ENCODE results near the gene CXXC1. TPM values are rescaled to one million over a fixed set of nuclear protein-coding genes. Genes with fewer than 3 reads are reported as not detected.

Gene CXXC1
- total and polyA plus RNA-seq, 4 donors, result 21.7 to 38.4 (median 30.0) TPM

GRCh38 chr18:50262977-50263376 lies 24.5 kb downstream of the CXXC1 start:
- H3K9ac ChIP-seq (ENCODE audit: low read depth in 1 of 2, low read length in 2 of 2), result no peak overlapping the region
- no peak overlapping the region for H3K4me3 ChIP-seq (ENCODE audit: low read depth in 1 of 3, low read length in 3 of 3)
- H3K9me3 ChIP-seq (ENCODE audit: control insufficient read depth in 4 of 4, low read length in 3 of 4), result no peaks in the 10 kb centered on the region
- H3K27ac ChIP-seq (ENCODE audit: low read depth in 1 of 2, low read length in 2 of 2), result no peak overlapping the region
- peaks cover 0 to 11% (median 9%) of the 10 kb centered on the region in 4 donors for H3K4me1 ChIP-seq (ENCODE audit: control insufficient read depth in 4 of 4, insufficient read depth in 4 of 4, low read length in 3 of 4)
- TF ChIP-seq FOXA1 (IDR thresholded peaks at IDR 0.05) (no peak), RXRA (IDR thresholded peaks at IDR 0.05) (no peak), FOXA2 (IDR thresholded peaks at IDR 0.05) (no peak), MAX (IDR thresholded peaks at IDR 0.05) (no peak), GABPA (IDR thresholded peaks at IDR 0.05 in 1 of 2, conservative IDR thresholded peaks at IDR 0.05 in 1 of 2) (no peak)
- TF ChIP-seq, protein P1, sequence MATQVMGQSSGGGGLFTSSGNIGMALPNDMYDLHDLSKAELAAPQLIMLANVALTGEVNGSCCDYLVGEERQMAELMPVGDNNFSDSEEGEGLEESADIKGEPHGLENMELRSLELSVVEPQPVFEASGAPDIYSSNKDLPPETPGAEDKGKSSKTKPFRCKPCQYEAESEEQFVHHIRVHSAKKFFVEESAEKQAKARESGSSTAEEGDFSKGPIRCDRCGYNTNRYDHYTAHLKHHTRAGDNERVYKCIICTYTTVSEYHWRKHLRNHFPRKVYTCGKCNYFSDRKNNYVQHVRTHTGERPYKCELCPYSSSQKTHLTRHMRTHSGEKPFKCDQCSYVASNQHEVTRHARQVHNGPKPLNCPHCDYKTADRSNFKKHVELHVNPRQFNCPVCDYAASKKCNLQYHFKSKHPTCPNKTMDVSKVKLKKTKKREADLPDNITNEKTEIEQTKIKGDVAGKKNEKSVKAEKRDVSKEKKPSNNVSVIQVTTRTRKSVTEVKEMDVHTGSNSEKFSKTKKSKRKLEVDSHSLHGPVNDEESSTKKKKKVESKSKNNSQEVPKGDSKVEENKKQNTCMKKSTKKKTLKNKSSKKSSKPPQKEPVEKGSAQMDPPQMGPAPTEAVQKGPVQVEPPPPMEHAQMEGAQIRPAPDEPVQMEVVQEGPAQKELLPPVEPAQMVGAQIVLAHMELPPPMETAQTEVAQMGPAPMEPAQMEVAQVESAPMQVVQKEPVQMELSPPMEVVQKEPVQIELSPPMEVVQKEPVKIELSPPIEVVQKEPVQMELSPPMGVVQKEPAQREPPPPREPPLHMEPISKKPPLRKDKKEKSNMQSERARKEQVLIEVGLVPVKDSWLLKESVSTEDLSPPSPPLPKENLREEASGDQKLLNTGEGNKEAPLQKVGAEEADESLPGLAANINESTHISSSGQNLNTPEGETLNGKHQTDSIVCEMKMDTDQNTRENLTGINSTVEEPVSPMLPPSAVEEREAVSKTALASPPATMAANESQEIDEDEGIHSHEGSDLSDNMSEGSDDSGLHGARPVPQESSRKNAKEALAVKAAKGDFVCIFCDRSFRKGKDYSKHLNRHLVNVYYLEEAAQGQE (IDR thresholded peaks at IDR 0.05), result no peak
- TF ChIP-seq, protein P2, sequence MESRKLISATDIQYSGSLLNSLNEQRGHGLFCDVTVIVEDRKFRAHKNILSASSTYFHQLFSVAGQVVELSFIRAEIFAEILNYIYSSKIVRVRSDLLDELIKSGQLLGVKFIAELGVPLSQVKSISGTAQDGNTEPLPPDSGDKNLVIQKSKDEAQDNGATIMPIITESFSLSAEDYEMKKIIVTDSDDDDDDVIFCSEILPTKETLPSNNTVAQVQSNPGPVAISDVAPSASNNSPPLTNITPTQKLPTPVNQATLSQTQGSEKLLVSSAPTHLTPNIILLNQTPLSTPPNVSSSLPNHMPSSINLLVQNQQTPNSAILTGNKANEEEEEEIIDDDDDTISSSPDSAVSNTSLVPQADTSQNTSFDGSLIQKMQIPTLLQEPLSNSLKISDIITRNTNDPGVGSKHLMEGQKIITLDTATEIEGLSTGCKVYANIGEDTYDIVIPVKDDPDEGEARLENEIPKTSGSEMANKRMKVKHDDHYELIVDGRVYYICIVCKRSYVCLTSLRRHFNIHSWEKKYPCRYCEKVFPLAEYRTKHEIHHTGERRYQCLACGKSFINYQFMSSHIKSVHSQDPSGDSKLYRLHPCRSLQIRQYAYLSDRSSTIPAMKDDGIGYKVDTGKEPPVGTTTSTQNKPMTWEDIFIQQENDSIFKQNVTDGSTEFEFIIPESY (IDR thresholded peaks at IDR 0.05), result no peak
- H3K36me3 ChIP-seq (ENCODE audit: control insufficient read depth in 4 of 4, insufficient read depth in 3 of 4, low read depth in 1 of 4, low read length in 3 of 4), result no peaks in the 10 kb centered on the region
- no peaks in the 10 kb centered on the region for H3K27me3 ChIP-seq (ENCODE audit: control insufficient read depth in 4 of 4, insufficient read depth in 4 of 4, low read length in 3 of 4)
- DNase-seq (ENCODE audit: low spot score), result no peak

- H3K9ac ChIP-seq (ENCODE audit: low read depth in 1 of 2, low read length in 2 of 2), result no peak overlapping the region
- DNase-seq (ENCODE audit: low spot score), result no peak
- H3K27me3 ChIP-seq (ENCODE audit: control insufficient read depth in 4 of 4, insufficient read depth in 4 of 4, low read length in 3 of 4), result no peaks in the 10 kb centered on the region
- H3K4me1 ChIP-seq (ENCODE audit: control insufficient read depth in 4 of 4, insufficient read depth in 4 of 4, low read length in 3 of 4), result no peaks in the 10 kb centered on the region
- H3K9me3 ChIP-seq (ENCODE audit: control insufficient read depth in 4 of 4, low read length in 3 of 4), result no peaks in the 10 kb centered on the region
- no peak for TF ChIP-seq RAD21 (IDR thresholded peaks at IDR 0.05)
- TF ChIP-seq SP1 (IDR thresholded peaks at IDR 0.05), result no peak
- TF ChIP-seq HNF4A (conservative IDR thresholded peaks at IDR 0.05), result no peak
- TF ChIP-seq, protein P3, sequence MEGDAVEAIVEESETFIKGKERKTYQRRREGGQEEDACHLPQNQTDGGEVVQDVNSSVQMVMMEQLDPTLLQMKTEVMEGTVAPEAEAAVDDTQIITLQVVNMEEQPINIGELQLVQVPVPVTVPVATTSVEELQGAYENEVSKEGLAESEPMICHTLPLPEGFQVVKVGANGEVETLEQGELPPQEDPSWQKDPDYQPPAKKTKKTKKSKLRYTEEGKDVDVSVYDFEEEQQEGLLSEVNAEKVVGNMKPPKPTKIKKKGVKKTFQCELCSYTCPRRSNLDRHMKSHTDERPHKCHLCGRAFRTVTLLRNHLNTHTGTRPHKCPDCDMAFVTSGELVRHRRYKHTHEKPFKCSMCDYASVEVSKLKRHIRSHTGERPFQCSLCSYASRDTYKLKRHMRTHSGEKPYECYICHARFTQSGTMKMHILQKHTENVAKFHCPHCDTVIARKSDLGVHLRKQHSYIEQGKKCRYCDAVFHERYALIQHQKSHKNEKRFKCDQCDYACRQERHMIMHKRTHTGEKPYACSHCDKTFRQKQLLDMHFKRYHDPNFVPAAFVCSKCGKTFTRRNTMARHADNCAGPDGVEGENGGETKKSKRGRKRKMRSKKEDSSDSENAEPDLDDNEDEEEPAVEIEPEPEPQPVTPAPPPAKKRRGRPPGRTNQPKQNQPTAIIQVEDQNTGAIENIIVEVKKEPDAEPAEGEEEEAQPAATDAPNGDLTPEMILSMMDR (IDR thresholded peaks at IDR 0.05; ENCODE audit: low read depth, low read length, missing input control), result no peak
- no peak for TF ChIP-seq FOXA1 (IDR thresholded peaks at IDR 0.05)
- no peak for TF ChIP-seq YY1 (IDR thresholded peaks at IDR 0.05)
- TF ChIP-seq MAX (IDR thresholded peaks at IDR 0.05), result no peak
- TF ChIP-seq ATF3 (IDR thresholded peaks at IDR 0.05), result no peak
- no peak for TF ChIP-seq FOXA2 (IDR thresholded peaks at IDR 0.05)
- TF ChIP-seq RXRA (IDR thresholded peaks at IDR 0.05), result no peak
- no peak for TF ChIP-seq JUND (IDR thresholded peaks at IDR 0.05)
- TF ChIP-seq EGR1 (IDR thresholded peaks at IDR 0.05; ENCODE audit: low read depth in 2 of 2), result no peak
- TF ChIP-seq, protein P2 (IDR thresholded peaks at IDR 0.05), result no peak
- TF ChIP-seq, protein P1 (IDR thresholded peaks at IDR 0.05), result no peak
- no peak for TF ChIP-seq TAF1 (conservative IDR thresholded peaks at IDR 0.05)
- H3K36me3 ChIP-seq (ENCODE audit: control insufficient read depth in 4 of 4, insufficient read depth in 3 of 4, low read depth in 1 of 4, low read length in 3 of 4), result no peaks in the 10 kb centered on the region
- H3K27ac ChIP-seq (ENCODE audit: low read depth in 1 of 2, low read length in 2 of 2), result no peak overlapping the region
- 90% methylated on average over 3 of the region's 3 CpGs for WGBS
- H3K4me3 ChIP-seq (ENCODE audit: low read depth in 1 of 3, low read length in 3 of 3), result no peak overlapping the region
Observed at GRCh38 chr18:50250935-50251334, 36.6 kb downstream of the CXXC1 start.
